ENCODE measurements around the gene KLF1.
"Not testable (repeated sequence)": the region's sequence is repeated elsewhere in the genome, so short reads cannot be mapped to it uniquely, and the experiment has no call there.

The KLF1 gene

DNA sequence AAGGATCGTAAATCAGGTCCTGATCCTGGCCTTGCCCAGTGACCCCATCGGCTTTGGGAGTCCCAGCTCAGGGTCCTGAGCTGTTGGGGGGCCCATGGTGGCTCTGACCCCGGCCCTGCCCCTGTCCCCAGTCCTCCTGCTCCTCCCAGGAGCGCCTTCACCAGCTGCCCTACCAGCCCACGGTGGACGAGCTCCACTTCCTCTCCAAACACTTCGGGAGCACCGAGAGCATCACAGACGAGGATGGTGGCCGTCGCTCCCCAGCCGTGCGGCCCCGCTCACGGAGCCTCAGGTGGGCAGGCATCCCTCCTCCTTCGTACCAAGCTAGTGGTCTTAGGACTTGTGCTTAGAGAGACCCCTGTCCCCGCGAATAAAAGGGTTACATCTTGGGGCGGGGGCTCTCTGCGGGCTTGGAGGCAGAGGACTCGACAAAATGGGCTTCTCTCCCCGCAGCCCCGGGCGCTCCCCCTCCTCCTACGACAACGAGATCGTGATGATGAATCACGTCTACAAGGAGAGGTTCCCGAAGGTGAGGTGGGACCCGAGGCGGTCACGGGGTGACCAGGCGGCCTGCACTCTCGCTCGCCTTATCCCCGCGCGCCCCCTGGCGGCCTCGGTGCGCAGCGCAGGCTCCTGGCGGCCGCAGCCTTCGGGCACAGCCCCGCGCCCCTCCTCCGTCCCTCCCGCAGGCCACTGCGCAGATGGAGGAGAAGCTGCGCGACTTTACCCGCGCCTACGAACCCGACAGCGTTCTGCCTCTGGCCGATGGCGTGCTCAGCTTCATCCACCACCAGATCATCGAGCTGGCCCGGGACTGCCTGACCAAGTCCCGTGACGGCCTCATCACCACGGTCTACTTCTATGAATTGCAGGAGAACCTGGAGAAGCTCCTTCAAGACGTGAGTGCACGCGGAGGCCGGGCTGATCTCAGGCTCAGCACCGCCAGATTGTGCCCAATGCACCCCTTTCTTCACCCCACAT, 39.6 kb downstream of the KLF1 start:
- no peak overlapping the region for H3K27ac ChIP-seq (ENCODE audit: low read depth in 2 of 2, low read length in 2 of 2)
- H3K4me1 ChIP-seq (ENCODE audit: control insufficient read depth in 2 of 2, insufficient read depth in 2 of 2, low read length in 2 of 2): peaks cover 0 to 3% of the 10 kb centered on the region in 2 donors
- H3K27me3 ChIP-seq (ENCODE audit: control insufficient read depth in 2 of 2, insufficient read depth in 2 of 2, low read length in 2 of 2): peaks cover 18 to 22% of the 10 kb centered on the region in 2 donors
- H3K36me3 ChIP-seq (ENCODE audit: control insufficient read depth in 2 of 2, insufficient read depth in 2 of 2, low read length in 2 of 2): no peaks in the 10 kb centered on the region
- H3K9me3 ChIP-seq (ENCODE audit: control insufficient read depth in 2 of 2, low read length in 2 of 2): no peaks in the 10 kb centered on the region
- H3K4me3 ChIP-seq (ENCODE audit: low read length in 2 of 2): peak overlapping the region in 1 of 2 donors; percentile 41
- no peak overlapping the region for H3K9ac ChIP-seq (ENCODE audit: low read depth in 1 of 2, low read length in 2 of 2)

DNA sequence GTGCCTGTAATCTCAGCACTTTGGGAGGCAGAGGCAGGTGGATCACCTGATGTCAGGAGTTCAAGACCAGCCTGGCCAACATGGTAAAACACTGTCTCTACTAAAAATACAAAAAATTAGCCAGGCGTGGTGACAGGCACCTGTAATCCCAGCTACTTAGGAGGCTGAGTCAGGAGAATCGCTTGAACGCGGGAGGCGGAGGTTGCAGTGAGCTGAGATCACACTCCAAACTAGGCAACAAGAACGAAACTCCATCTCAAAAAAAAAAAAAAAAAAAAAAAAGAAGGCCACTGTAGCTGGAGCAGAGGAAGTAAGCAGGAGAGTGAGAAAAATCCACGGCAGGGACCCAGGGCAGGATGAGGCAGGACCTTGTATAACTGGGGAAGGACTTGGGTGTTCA, 40.4 kb downstream of the KLF1 start:
- not testable (repeated sequence) for H3K4me3 ChIP-seq (ENCODE audit: low read length in 2 of 2); H3K36me3 ChIP-seq (ENCODE audit: control insufficient read depth in 2 of 2, insufficient read depth in 2 of 2, low read length in 2 of 2); H3K27ac ChIP-seq (ENCODE audit: low read depth in 2 of 2, low read length in 2 of 2); H3K9ac ChIP-seq (ENCODE audit: low read depth in 1 of 2, low read length in 2 of 2); H3K9me3 ChIP-seq (ENCODE audit: control insufficient read depth in 2 of 2, low read length in 2 of 2); H3K4me1 ChIP-seq (ENCODE audit: control insufficient read depth in 2 of 2, insufficient read depth in 2 of 2, low read length in 2 of 2)
- peaks cover 23 to 26% of the 10 kb centered on the region in 2 donors for H3K27me3 ChIP-seq (ENCODE audit: control insufficient read depth in 2 of 2, insufficient read depth in 2 of 2, low read length in 2 of 2)

DNA sequence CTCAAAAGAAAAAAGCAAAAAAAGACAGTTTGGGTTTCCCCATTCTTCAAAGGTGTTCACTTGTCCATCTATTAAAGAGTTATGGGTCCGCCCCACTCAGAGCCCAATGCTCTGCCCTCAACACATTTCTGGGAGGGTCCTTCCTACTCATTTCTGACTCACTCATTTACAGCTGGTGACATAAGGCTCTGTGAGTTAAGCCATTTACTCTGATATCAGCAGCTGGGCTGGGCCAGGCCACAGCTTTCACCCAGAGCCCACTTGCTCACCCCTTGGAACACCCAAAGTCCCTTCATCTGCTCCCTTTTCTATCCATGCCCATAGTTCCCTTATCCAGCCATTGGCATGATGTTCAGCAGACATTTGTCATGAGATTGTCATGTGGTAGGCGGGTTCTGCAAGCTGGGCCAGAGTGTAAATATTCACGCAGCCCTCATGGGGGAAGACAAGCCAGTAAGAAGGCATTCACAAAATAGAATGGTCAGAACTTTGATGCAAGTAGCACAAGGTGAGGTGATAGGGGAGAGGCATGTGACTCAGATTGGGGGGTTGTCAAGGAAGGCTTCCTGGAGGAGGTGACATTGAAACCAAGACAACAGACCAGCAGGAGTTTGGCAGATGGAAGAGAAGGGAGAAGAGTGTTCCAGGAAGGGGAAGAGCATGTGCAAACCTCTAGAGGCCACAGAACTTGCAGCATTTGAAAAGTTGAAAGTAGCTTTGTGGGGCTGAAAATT, 42.8 kb downstream of the KLF1 start:
- Histone ChIP-seq H3K27me3 (ENCODE audit: control insufficient read depth in 2 of 2, insufficient read depth in 2 of 2, low read length in 2 of 2) (peaks cover 41 to 49% of the 10 kb centered on the region in 2 donors), H3K9ac (ENCODE audit: low read depth in 1 of 2, low read length in 2 of 2) (no peak overlapping the region), H3K4me3 (ENCODE audit: low read length in 2 of 2) (no peak overlapping the region), H3K27ac (ENCODE audit: low read depth in 2 of 2, low read length in 2 of 2) (no peak overlapping the region), H3K4me1 (ENCODE audit: control insufficient read depth in 2 of 2, insufficient read depth in 2 of 2, low read length in 2 of 2) (peaks cover 4 to 7% of the 10 kb centered on the region in 2 donors), H3K36me3 (ENCODE audit: control insufficient read depth in 2 of 2, insufficient read depth in 2 of 2, low read length in 2 of 2) (no peaks in the 10 kb centered on the region), H3K9me3 (ENCODE audit: control insufficient read depth in 2 of 2, low read length in 2 of 2) (no peaks in the 10 kb centered on the region)

DNA sequence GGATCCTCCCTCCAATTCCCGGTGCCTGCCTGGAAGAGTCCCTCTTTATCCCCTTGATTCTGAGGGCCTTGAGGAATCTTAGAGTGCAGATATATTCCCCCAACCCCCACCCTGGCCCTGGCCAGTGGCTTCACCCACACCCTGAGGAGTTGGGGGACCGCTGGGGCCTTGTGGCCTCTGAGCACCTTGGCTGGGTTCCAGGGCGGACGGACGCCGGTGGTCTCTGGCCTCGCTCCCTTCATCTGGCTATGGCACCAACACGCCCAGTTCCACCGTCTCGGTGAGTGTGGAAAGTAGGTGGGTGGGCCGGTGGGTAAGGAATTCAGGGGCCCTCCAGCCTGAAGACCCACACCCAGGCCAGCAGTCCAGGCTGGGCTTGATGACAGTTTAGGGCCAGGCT, 43.7 kb downstream of the KLF1 start:
- Histone ChIP-seq H3K9ac (ENCODE audit: low read depth in 1 of 2, low read length in 2 of 2) (no peak overlapping the region), H3K27me3 (ENCODE audit: control insufficient read depth in 2 of 2, insufficient read depth in 2 of 2, low read length in 2 of 2) (peaks cover 47 to 52% of the 10 kb centered on the region in 2 donors), H3K4me1 (ENCODE audit: control insufficient read depth in 2 of 2, insufficient read depth in 2 of 2, low read length in 2 of 2) (peaks cover 6 to 7% of the 10 kb centered on the region in 2 donors), H3K36me3 (ENCODE audit: control insufficient read depth in 2 of 2, insufficient read depth in 2 of 2, low read length in 2 of 2) (no peaks in the 10 kb centered on the region), H3K4me3 (ENCODE audit: low read length in 2 of 2) (no peak overlapping the region), H3K9me3 (ENCODE audit: control insufficient read depth in 2 of 2, low read length in 2 of 2) (no peaks in the 10 kb centered on the region), H3K27ac (ENCODE audit: low read depth in 2 of 2, low read length in 2 of 2) (no peak overlapping the region)

DNA sequence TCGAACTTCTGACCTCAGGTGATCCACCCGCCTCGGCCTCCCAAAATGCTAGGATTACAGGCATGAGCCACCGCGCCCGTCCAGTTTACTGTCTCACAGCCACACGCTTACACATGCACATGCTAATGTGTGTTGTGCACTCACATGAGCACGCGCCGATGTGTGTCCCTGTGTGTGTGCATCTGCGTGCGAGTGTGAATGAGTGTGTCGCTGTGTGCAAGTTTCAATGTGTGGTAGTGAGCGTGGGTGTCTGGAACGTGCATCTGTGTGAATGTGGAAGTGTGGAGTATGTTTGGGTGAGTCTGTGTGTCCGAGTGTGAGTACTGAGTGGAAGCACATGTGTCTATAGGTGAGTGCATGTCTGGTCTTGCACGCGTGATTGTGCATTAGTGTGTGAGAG, 44.5 kb downstream of the KLF1 start:
- Histone ChIP-seq H3K4me1 (ENCODE audit: control insufficient read depth in 2 of 2, insufficient read depth in 2 of 2, low read length in 2 of 2) (peaks cover 7% of the 10 kb centered on the region in 2 donors), H3K27me3 (ENCODE audit: control insufficient read depth in 2 of 2, insufficient read depth in 2 of 2, low read length in 2 of 2) (peaks cover 54 to 58% of the 10 kb centered on the region in 2 donors)

DNA sequence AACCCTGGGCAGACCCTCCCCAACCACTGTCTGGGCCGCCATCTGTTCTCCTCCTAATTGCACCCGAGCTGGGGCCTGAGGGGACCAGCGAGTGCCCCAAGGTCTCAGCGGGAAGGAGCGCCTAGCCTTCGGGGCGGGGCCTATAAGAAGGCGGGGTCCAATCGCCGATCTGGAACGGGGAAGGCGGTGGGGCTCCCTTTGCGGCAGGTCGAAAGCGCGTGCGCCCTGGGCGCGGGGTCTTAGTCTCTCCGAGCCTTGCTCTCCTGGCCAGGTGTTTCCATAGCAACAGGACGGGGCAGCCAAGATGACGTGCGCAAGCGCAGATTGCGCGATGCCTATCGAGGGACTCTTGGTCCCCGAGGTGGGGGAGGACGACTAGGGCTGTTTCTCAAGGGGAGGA, 45.9 kb downstream of the KLF1 start:
- H3K27ac ChIP-seq (ENCODE audit: low read depth in 2 of 2, low read length in 2 of 2): no peak overlapping the region
- peaks cover 58 to 63% of the 10 kb centered on the region in 2 donors for H3K27me3 ChIP-seq (ENCODE audit: control insufficient read depth in 2 of 2, insufficient read depth in 2 of 2, low read length in 2 of 2)
- peaks cover 7% of the 10 kb centered on the region in 2 donors for H3K4me1 ChIP-seq (ENCODE audit: control insufficient read depth in 2 of 2, insufficient read depth in 2 of 2, low read length in 2 of 2)
- H3K9ac ChIP-seq (ENCODE audit: low read depth in 1 of 2, low read length in 2 of 2): no peak overlapping the region
- H3K4me3 ChIP-seq (ENCODE audit: low read length in 2 of 2): no peak overlapping the region
- H3K36me3 ChIP-seq (ENCODE audit: control insufficient read depth in 2 of 2, insufficient read depth in 2 of 2, low read length in 2 of 2): no peaks in the 10 kb centered on the region
- H3K9me3 ChIP-seq (ENCODE audit: control insufficient read depth in 2 of 2, low read length in 2 of 2): no peaks in the 10 kb centered on the region

More for the DNA sequence above, 44.5 kb downstream of the KLF1 start:
- Histone ChIP-seq H3K9ac (ENCODE audit: low read depth in 1 of 2, low read length in 2 of 2) (no peak overlapping the region), H3K4me3 (ENCODE audit: low read length in 2 of 2) (no peak overlapping the region), H3K36me3 (ENCODE audit: control insufficient read depth in 2 of 2, insufficient read depth in 2 of 2, low read length in 2 of 2) (no peaks in the 10 kb centered on the region), H3K27ac (ENCODE audit: low read depth in 2 of 2, low read length in 2 of 2) (no peak overlapping the region), H3K9me3 (ENCODE audit: control insufficient read depth in 2 of 2, low read length in 2 of 2) (no peaks in the 10 kb centered on the region)

DNA sequence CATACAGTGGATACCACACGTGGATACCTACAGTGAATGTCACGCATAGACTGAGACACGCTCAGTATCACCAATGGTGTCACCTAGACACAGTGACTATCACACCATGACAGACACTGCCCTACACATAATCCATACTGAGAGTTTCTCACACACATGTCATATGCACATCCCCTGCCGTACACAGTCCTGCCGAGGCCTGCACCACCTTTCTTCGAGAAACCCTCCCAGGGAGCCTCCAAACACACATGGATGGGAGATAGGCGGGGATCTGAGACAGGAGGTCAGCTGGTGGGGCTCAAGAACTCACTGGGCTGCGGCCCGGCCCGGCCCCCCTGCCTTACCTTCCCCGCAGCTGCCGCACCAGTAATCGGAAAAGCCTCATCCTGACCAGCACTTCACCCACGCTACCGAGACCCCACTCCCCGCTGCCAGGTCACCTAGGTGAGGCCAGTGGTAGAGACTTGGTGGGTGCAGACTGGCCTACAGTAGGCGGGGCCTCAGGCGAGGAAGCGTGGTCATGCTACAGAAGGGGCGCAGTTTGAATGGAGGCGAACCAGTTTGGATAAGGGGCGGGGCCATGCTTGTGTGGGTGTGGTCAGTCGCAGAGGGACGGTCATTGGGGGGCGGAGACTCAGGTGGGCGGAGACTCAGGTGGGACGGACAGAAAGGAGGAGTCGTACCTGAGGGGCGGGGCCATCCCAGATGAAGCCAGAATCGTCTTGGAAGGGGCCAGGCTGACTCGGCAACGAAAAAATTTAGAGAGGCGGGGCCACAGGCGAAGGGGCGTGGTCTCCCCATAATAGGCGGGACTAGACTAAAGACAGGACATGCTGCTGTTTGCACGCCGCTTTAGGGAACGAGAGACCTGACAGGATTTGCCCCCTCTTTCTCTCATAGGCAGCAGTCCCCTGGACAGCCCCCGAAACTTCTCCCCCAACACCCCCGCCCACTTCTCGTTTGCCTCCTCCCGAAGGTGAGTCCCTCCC, 46.6 kb downstream of the KLF1 start:
- peaks cover 7% of the 10 kb centered on the region in 2 donors for H3K4me1 ChIP-seq (ENCODE audit: control insufficient read depth in 2 of 2, insufficient read depth in 2 of 2, low read length in 2 of 2)
- H3K36me3 ChIP-seq (ENCODE audit: control insufficient read depth in 2 of 2, insufficient read depth in 2 of 2, low read length in 2 of 2): no peaks in the 10 kb centered on the region
- H3K27ac ChIP-seq (ENCODE audit: low read depth in 2 of 2, low read length in 2 of 2): no peak overlapping the region
- H3K27me3 ChIP-seq (ENCODE audit: control insufficient read depth in 2 of 2, insufficient read depth in 2 of 2, low read length in 2 of 2): peaks cover 61 to 63% of the 10 kb centered on the region in 2 donors
- H3K4me3 ChIP-seq (ENCODE audit: low read length in 2 of 2): no peak overlapping the region
- no peak overlapping the region for H3K9ac ChIP-seq (ENCODE audit: low read depth in 1 of 2, low read length in 2 of 2)
- H3K9me3 ChIP-seq (ENCODE audit: control insufficient read depth in 2 of 2, low read length in 2 of 2): no peaks in the 10 kb centered on the region

DNA sequence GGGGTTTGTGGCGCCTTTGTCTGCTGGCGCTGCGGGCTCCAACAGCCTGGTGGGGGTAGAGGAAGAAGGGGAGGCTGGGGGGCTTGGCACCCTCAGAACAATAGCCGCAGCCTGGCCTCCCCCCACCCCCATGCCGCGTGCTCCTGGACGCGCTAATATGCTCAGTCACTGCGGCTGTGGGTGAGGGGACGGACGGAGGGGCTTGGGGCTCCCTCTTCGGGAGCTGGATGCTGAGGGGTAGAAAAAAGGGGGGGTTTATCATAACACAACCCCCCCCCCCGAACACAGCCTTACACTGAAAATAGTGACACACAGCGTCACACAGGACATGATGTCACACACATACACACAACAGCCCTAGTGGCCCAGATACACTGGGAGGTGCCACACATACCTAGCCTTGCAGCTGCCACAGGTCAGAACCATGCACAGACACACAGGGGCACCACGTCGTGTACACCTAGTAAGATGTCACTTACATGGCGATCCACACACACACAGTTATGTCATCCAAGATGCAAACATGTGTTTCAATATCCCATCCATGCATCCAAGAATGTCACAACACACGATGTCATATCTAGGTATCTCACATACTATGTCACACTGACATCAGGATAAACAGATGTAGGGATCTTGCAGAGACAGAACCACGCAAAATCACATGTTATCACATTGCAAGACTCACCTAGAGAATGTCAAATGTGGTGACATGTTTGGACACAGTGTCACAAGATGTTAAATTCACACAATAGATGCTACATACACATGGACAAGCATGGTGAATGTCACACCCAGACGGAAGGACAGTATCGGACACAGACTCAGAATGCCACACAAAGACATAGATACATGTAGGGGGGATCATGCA, 47.9 kb downstream of the KLF1 start:
- Histone ChIP-seq H3K4me1 (ENCODE audit: control insufficient read depth in 2 of 2, insufficient read depth in 2 of 2, low read length in 2 of 2) (peaks cover 7% of the 10 kb centered on the region in 2 donors), H3K9me3 (ENCODE audit: control insufficient read depth in 2 of 2, low read length in 2 of 2) (no peaks in the 10 kb centered on the region), H3K27ac (ENCODE audit: low read depth in 2 of 2, low read length in 2 of 2) (no peak overlapping the region), H3K36me3 (ENCODE audit: control insufficient read depth in 2 of 2, insufficient read depth in 2 of 2, low read length in 2 of 2) (no peaks in the 10 kb centered on the region), H3K9ac (ENCODE audit: low read depth in 1 of 2, low read length in 2 of 2) (no peak overlapping the region), H3K4me3 (ENCODE audit: low read length in 2 of 2) (no peak overlapping the region), H3K27me3 (ENCODE audit: control insufficient read depth in 2 of 2, insufficient read depth in 2 of 2, low read length in 2 of 2) (peaks cover 68 to 70% of the 10 kb centered on the region in 2 donors)

All from mucosa of rectum (tissue), 2 donors.